GM21447 (cell line): ENCODE results near the gene SENP1.

Source experiments
- ATAC-seq: cut with Tn5 transposase; IDR thresholded peaks from one replicate; pipeline ENCODE4 v1.9.1; 2021; ENCODE audit not compliant: unreplicated experiment

Gene SENP1

DNA sequence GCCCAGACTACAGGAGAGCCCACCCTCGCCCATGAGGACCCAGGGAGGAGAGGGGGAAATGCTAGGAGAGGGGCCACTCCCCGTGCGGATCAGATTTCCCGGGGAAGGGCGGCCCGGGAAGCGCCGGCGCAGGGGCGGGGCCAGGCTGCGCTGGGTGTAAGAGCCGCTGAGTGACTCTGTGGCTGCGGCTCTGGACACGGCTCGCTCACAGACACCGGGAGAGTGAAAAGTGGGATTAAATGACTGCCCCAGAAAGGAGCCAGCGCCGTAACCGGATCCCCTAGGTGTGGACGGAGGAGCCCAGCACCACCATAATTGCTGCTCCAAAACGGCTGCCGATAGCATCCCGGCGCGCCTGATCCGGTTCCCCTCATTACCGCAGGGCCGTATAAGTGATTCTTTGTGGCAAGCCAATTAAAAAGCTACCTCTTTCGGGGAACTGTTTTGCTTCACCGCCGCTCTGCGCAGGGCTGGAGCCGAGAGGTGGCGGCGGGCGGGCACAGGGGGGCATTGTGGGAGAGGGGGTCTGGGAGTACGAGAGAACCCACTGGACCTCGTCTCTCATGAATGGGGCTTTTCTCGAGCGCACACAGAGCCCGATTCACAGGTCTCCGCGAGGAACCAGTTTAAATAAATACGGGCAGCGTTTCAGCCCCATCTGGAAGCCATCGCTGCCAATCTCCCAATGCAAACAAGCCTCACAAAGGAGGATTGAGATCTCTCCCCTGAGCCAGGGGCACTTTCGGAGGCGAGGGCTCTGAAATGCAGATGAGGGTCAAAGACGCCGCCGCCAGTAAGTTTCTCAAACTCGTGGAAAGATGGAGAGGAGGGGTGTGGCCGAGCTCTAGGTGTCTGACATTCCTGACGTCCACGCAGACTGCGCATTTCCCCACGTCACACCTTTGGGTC is 104.1 kb downstream of the SENP1 start:
- no peak for ATAC-seq

DNA sequence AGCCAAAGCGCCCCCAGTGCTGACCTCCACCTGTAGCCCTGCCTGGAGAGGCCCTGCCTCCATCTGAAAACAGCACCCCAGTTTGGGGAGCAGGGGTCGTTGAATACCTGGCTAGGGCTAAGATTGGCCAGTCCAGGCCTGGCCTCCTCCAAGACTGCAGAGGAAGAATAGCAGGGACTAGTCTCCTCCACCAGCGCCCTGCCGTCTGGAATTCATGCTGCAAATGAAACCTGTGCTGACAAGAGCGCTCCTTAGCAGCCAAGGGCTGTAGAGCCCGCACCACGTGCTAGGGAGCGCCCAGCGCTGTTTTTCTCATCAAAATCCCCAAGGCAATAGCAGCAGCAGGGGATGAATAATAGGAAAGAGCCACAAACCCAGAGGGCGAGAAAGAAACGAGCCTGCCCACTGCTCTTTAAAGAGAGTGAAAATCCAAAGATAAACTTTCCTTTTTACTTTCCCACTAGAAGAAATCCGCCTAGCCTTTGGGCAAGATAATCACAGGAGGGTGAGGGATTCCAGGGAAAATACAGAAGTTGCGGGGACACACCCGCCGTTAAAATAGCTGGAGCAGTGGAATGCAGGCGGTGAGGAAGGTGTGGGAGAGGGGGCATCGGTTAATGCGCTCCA is 104.9 kb downstream of the SENP1 start:
- ATAC-seq: no peak

DNA sequence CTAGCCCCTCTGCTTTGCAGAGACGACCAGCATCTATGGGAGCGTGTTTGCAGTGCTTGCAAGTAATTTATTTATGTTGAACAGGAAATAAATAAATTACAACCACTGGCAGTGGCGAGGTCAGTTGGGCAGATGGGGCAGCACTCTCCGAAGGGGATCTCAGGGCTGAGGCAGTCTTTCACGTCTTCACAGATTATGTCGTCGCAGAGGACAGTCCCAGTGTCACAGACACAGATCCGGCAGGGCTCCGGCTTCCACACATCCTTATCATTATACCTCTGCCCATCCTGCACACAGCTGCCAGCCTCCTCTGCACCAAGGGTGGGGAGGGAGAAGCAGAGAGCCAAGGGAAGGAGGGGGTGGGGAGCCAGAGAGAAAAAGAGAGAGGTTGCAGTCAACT is 106.1 kb downstream of the SENP1 start:
- no peak for ATAC-seq

DNA sequence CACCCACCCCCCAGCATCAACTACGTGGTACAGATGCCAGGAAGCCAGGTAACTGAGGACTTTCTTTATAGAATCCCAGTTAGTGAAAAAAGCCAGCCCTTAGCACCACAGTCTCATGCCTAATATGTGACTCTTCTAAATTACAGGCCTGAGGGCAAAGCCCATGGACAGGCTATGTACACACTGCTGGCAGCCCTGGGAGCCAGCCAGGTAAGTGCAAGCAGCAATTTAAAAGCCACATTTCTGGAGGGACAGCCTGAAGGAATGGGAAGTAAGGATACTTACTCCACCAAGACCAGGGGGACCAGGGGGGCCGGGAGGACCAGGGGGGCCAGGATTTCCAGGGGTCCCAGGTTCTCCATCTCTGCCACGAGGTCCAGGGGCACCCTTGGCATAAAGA is 108.6 kb downstream of the SENP1 start:
- no peak for ATAC-seq

DNA sequence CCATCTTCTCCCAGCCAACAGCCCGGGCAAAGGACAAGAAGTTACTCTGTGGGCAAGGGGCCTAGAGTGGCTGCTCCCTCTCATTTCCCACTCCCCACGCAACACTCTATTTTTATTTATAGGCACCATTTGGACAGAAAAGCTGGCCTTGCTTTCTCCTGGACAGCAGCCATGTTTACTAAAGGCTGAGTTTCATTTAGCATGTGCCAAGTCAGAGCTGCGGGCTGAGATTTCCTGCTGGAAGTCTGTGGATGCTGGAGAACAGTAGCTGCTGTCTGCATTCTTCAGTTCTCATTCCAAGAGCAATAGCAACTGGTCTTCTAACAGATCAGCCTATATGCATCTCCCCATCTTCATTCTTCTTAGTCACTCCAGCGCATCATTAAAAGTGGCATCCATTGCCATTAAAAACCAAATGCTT is 109.9 kb downstream of the SENP1 start:
- ATAC-seq: no peak

DNA sequence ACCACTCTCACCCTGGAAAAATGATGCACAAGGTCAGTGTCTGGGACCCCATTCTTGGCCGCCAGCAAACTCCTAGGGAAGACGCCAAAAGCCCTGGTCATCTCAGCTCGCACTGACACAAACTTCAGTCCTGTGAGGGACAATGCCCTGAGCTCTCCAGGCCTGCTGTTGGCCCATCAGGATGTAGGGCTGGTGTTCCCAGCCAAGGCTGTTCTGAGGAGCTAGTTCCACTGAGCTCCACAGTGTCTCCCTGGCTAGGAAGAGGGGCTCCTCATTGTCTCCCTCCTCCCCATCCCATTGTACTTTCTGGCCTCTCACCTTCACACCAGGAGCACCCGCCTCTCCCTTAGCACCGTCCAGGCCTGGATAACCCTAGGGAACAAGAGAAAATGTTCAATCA is 112.4 kb downstream of the SENP1 start:
- ATAC-seq: no peak
